GM12878 (cell line): ENCODE data around the gene CUL4A. TPM values are rescaled to one million over a fixed set of nuclear protein-coding genes. Genes with fewer than 3 reads are reported as not detected.

Experiments used
- ETV6 ChIP-seq, 2 experiments: fragments of 450-650 bp in 1 of 2; IDR thresholded peaks in 1 of 2; conservative IDR thresholded peaks in 1 of 2; 2 replicates each; pipeline ENCODE4 v1.6.1; 2014; ENCODE audit warnings: antibody characterized with exemption in 1 of 2, borderline replicate concordance in 1 of 2, low read depth in 1 of 2, mild to moderate bottlenecking in 1 of 2, moderate library complexity in 1 of 2
- EZH2 ChIP-seq: IDR thresholded peaks from 2 replicates; pipeline ENCODE4 v1.6.1; 2012; ENCODE audit warnings: low read depth, mild to moderate bottlenecking, control low read depth, inconsistent platforms, low read length, borderline replicate concordance; ENCODE audit not compliant: control insufficient read depth
- FOXK2 ChIP-seq: fragments of 450-650 bp; IDR thresholded peaks from 2 replicates; pipeline ENCODE4 v1.6.1; 2017; ENCODE audit warnings: mild to moderate bottlenecking, moderate library complexity
- MYC ChIP-seq: IDR thresholded peaks from 2 replicates; pipeline ENCODE4 v1.6.1; 2011; ENCODE audit warnings: mild to moderate bottlenecking, low read length, moderate library complexity, inconsistent platforms; ENCODE audit not compliant: insufficient read depth, insufficient replicate concordance, insufficient read length, severe bottlenecking
- NR2F1 ChIP-seq: fragments of 450-650 bp; conservative IDR thresholded peaks from 2 replicates; pipeline ENCODE4 v1.6.1; 2017; ENCODE audit warnings: mild to moderate bottlenecking
- POLR2AphosphoS2 ChIP-seq: IDR thresholded peaks from 2 replicates; pipeline ENCODE4 v1.6.1; 2011; ENCODE audit warnings: low read depth, mild to moderate bottlenecking, low read length, improper control_type of control experiment, moderate library complexity
- POLR2AphosphoS5 ChIP-seq: IDR thresholded peaks from 2 replicates; pipeline ENCODE4 v1.6.1; 2011; ENCODE audit warnings: mild to moderate bottlenecking, low read length, inconsistent platforms
- SMAD5 ChIP-seq: IDR thresholded peaks from 2 replicates; pipeline ENCODE4 v1.6.1; 2016; ENCODE audit warnings: antibody characterized with exemption, low read depth
- SMARCA5 ChIP-seq: fragments of 450-650 bp; IDR thresholded peaks from 2 replicates; pipeline ENCODE4 v1.6.1; 2017; ENCODE audit warnings: mild to moderate bottlenecking
- SMC3 ChIP-seq: IDR thresholded peaks from 2 replicates; pipeline ENCODE4 v1.6.1; 2011; ENCODE audit warnings: low read length, improper control_type of control experiment, borderline replicate concordance
- WRNIP1 ChIP-seq: IDR thresholded peaks from 2 replicates; pipeline ENCODE4 v1.6.1; 2011; ENCODE audit warnings: low read depth, low read length, improper control_type of control experiment, borderline replicate concordance
- polyA plus RNA-seq, 11 experiments: library from polyadenylated mRNA; depleted of rRNA in 4 of 11; unstranded in 6 of 11; stranded (reverse) in 5 of 11; fragments of >200 nt; fragmentation: Nextera tagmentation in 4 of 11; fragmentation: Illumina TruSeq in 1 of 11; extraction: Ambion mirVana in 4 of 11; extraction: Trizol in 1 of 11; gene quantifications; 1 replicate in 1 of 11; 2 replicates in 10 of 11; pipeline versions ENCODE4 v1.2.1 to v1.2.3, GENCODE V29; 2011 to 2016; ENCODE audit warnings: inconsistent platforms in 2 of 11, missing spikeins in 2 of 11, low read depth in 1 of 11
- total RNA-seq, 4 experiments: library from RNA; depleted of rRNA in 3 of 4; stranded (reverse); fragments of >200 nt in 3 of 4; fragmentation: Illumina TruSeq in 1 of 4; extraction: Trizol in 1 of 4; gene quantifications; 2 replicates each; pipeline versions ENCODE4 v1.2.1 to v1.2.3, GENCODE V29; 2013 to 2021
- TF ChIP-seq, protein P1 (sequence below): IDR thresholded peaks from 2 replicates; pipeline ENCODE4 v1.6.1; 2011; ENCODE audit warnings: borderline replicate concordance, low read depth, mild to moderate bottlenecking, moderate library complexity, mixed read lengths, low read length; ENCODE audit not compliant: insufficient read depth; ENCODE audit errors: extremely low read length
- TF ChIP-seq, protein P2 (sequence below): IDR thresholded peaks from 2 replicates; pipeline ENCODE4 v1.6.1; 2012; ENCODE audit warnings: low read depth, low read length, improper control_type of control experiment
- TF ChIP-seq, protein P3 (sequence below): fragments of 450-650 bp; IDR thresholded peaks from 2 replicates; pipeline ENCODE4 v1.6.1; 2017; ENCODE audit warnings: mild to moderate bottlenecking, moderate library complexity
- TF ChIP-seq, protein P4 (sequence below): fragments of 450-650 bp; conservative IDR thresholded peaks from 2 replicates; pipeline ENCODE4 v1.6.1; 2017; ENCODE audit warnings: mild to moderate bottlenecking, moderate library complexity
- TF ChIP-seq, protein P5 (sequence below): fragments of 450-650 bp; IDR thresholded peaks from 2 replicates; pipeline ENCODE4 v1.6.1; 2017; ENCODE audit warnings: mild to moderate bottlenecking

Gene CUL4A
- total and polyA plus RNA-seq, 10 of the 15 experiments (the other 5 are each of a cell fraction or from before 2014, with no cell fraction given) = 19.7 to 74.3 (median 55.6) TPM

DNA sequence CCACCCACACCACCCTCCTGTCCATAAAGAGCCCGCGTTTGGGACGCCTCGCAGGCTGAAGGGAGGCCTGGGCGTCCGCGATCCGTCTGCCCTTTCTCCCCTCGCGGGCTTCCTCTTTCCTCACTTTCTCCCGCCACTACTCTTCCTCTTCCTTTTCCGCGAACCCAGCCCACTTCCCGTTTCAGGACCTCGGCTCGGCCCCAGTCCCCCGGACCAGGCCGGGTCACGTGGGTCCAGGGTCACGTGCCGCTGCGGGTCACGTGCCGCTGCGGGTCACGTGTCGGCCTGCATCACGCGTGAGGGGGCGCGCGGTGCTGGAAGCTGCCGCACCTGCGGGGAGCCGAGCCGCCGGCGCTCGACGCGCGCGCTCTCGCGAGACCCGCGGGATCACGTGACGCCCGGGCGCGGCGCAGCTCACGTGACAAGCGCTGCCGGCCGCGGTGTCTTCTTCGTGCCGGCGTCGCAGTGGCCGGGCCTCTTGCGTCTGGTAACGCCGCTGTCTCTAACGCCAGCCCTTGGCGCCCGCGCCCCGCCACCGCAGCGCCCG lies 87.5 kb downstream of the CUL4A start, which contains the start of gene LAMP1 (continued):
- TF ChIP-seq, protein P1, sequence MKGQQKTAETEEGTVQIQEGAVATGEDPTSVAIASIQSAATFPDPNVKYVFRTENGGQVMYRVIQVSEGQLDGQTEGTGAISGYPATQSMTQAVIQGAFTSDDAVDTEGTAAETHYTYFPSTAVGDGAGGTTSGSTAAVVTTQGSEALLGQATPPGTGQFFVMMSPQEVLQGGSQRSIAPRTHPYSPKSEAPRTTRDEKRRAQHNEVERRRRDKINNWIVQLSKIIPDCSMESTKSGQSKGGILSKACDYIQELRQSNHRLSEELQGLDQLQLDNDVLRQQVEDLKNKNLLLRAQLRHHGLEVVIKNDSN = peak; percentile 100
- TF ChIP-seq, protein P2, sequence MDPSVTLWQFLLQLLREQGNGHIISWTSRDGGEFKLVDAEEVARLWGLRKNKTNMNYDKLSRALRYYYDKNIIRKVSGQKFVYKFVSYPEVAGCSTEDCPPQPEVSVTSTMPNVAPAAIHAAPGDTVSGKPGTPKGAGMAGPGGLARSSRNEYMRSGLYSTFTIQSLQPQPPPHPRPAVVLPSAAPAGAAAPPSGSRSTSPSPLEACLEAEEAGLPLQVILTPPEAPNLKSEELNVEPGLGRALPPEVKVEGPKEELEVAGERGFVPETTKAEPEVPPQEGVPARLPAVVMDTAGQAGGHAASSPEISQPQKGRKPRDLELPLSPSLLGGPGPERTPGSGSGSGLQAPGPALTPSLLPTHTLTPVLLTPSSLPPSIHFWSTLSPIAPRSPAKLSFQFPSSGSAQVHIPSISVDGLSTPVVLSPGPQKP = peak; percentile 64
- TF ChIP-seq EZH2 (no peak), WRNIP1 (no peak), POLR2AphosphoS2 (no peak), SMAD5 (no peak), MYC (no peak), FOXK2 (peak; percentile 73), SMARCA5 (peak; percentile 66; the same call in 1 of the 2 replicates), POLR2AphosphoS5 (peak; percentile 73), NR2F1 (peak; percentile 88), ETV6 (conservative IDR thresholded peaks at IDR 0.05 in 1 of 2, IDR thresholded peaks at IDR 0.05 in 1 of 2; ENCODE audit: borderline replicate concordance in 1 of 2, low read depth in 1 of 2) (peak in 1 of 2 experiments; percentile 98; a peak in 2 of 4 replicates), SMC3 (no peak)
- TF ChIP-seq, protein P3, sequence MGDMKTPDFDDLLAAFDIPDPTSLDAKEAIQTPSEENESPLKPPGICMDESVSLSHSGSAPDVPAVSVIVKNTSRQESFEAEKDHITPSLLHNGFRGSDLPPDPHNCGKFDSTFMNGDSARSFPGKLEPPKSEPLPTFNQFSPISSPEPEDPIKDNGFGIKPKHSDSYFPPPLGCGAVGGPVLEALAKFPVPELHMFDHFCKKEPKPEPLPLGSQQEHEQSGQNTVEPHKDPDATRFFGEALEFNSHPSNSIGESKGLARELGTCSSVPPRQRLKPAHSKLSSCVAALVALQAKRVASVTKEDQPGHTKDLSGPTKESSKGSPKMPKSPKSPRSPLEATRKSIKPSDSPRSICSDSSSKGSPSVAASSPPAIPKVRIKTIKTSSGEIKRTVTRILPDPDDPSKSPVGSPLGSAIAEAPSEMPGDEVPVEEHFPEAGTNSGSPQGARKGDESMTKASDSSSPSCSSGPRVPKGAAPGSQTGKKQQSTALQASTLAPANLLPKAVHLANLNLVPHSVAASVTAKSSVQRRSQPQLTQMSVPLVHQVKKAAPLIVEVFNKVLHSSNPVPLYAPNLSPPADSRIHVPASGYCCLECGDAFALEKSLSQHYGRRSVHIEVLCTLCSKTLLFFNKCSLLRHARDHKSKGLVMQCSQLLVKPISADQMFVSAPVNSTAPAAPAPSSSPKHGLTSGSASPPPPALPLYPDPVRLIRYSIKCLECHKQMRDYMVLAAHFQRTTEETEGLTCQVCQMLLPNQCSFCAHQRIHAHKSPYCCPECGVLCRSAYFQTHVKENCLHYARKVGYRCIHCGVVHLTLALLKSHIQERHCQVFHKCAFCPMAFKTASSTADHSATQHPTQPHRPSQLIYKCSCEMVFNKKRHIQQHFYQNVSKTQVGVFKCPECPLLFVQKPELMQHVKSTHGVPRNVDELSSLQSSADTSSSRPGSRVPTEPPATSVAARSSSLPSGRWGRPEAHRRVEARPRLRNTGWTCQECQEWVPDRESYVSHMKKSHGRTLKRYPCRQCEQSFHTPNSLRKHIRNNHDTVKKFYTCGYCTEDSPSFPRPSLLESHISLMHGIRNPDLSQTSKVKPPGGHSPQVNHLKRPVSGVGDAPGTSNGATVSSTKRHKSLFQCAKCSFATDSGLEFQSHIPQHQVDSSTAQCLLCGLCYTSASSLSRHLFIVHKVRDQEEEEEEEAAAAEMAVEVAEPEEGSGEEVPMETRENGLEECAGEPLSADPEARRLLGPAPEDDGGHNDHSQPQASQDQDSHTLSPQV = peak; percentile 81
- TF ChIP-seq, protein P4, sequence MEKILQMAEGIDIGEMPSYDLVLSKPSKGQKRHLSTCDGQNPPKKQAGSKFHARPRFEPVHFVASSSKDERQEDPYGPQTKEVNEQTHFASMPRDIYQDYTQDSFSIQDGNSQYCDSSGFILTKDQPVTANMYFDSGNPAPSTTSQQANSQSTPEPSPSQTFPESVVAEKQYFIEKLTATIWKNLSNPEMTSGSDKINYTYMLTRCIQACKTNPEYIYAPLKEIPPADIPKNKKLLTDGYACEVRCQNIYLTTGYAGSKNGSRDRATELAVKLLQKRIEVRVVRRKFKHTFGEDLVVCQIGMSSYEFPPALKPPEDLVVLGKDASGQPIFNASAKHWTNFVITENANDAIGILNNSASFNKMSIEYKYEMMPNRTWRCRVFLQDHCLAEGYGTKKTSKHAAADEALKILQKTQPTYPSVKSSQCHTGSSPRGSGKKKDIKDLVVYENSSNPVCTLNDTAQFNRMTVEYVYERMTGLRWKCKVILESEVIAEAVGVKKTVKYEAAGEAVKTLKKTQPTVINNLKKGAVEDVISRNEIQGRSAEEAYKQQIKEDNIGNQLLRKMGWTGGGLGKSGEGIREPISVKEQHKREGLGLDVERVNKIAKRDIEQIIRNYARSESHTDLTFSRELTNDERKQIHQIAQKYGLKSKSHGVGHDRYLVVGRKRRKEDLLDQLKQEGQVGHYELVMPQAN = peak; percentile 97
- TF ChIP-seq, protein P5, sequence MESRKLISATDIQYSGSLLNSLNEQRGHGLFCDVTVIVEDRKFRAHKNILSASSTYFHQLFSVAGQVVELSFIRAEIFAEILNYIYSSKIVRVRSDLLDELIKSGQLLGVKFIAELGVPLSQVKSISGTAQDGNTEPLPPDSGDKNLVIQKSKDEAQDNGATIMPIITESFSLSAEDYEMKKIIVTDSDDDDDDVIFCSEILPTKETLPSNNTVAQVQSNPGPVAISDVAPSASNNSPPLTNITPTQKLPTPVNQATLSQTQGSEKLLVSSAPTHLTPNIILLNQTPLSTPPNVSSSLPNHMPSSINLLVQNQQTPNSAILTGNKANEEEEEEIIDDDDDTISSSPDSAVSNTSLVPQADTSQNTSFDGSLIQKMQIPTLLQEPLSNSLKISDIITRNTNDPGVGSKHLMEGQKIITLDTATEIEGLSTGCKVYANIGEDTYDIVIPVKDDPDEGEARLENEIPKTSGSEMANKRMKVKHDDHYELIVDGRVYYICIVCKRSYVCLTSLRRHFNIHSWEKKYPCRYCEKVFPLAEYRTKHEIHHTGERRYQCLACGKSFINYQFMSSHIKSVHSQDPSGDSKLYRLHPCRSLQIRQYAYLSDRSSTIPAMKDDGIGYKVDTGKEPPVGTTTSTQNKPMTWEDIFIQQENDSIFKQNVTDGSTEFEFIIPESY = peak; percentile 25
